MCF 10A (cell line): ENCODE data around the gene CREBBP. TPM values are rescaled to one million over a fixed set of nuclear protein-coding genes. Genes with fewer than 3 reads are reported as not detected.

Source experiments
- BruUV-seq: library from RNA; stranded (reverse); fragments of 400-500 nt; replicated peaks from 2 replicates; lab custom pipeline; 2021; lab: Mats Ljungman, UMichigan
- CTCF ChIA-PET: fragments of 300-600 bp; sonication (Branson Sonifier 250); formaldehyde crosslinking; extraction: SDS; loops from one replicate; lab custom pipeline; 2021; ENCODE audit warnings: antibody characterized with exemption, inconsistent platforms; lab: Yijun Ruan, JAX
- POLR2A ChIA-PET: fragments of 300-600, 350-650 bp; sonication (Branson Sonifier 250); formaldehyde crosslinking; extraction: SDS; loops from one replicate; lab custom pipeline; 2020; ENCODE audit warnings: antibody characterized with exemption, inconsistent platforms; lab: Yijun Ruan, JAX
- DNase-seq: peaks from one replicate; pipeline ENCODE4 v3.0.0-alpha.2; 2018; ENCODE audit not compliant: unreplicated experiment
- H3K27ac Mint-ChIP-seq: one replicate; pipeline ENCODE4 v1.8.0; 2022; ENCODE audit warnings: mild to moderate bottlenecking, low read depth, mixed read lengths; ENCODE audit not compliant: unreplicated experiment
- H3K27me3 Mint-ChIP-seq: one replicate; pipeline ENCODE4 v1.8.0; 2022; ENCODE audit warnings: mixed read lengths; ENCODE audit not compliant: insufficient read depth, unreplicated experiment
- H3K36me3 Mint-ChIP-seq: one replicate; pipeline ENCODE4 v1.8.0; 2022; ENCODE audit warnings: mild to moderate bottlenecking, moderate library complexity, mixed read lengths; ENCODE audit not compliant: insufficient read depth, unreplicated experiment
- H3K4me1 Mint-ChIP-seq: one replicate; pipeline ENCODE4 v1.8.0; 2022; ENCODE audit warnings: mixed read lengths; ENCODE audit not compliant: insufficient read depth, unreplicated experiment
- H3K4me3 Mint-ChIP-seq: one replicate; pipeline ENCODE4 v1.8.0; 2022; ENCODE audit warnings: mild to moderate bottlenecking, moderate library complexity, mixed read lengths; ENCODE audit not compliant: unreplicated experiment
- H3K9me3 Mint-ChIP-seq: one replicate; pipeline ENCODE4 v1.8.0; 2022; ENCODE audit warnings: mixed read lengths; ENCODE audit not compliant: unreplicated experiment
- intact Hi-C: fragments of 100-400 bp; cut with micrococcal nuclease; formaldehyde crosslinking; loops from 2 replicates; pipeline ENCODE4 v1.14.1; 2022
- total RNA-seq: library from RNA; stranded (reverse); gene quantifications from 2 replicates; pipeline ENCODE4 v1.2.3, GENCODE V29; 2022
- TF ChIP-seq, protein P1 (sequence below): fragments of 200-600 bp; IDR thresholded peaks from one replicate; pipeline ENCODE4 v1.8.0; 2022; ENCODE audit warnings: antibody characterized with exemption, mild to moderate bottlenecking; ENCODE audit not compliant: unreplicated experiment

Gene CREBBP
- total RNA-seq, 1 experiment from 2014 or later: 74.0 TPM

DNA sequence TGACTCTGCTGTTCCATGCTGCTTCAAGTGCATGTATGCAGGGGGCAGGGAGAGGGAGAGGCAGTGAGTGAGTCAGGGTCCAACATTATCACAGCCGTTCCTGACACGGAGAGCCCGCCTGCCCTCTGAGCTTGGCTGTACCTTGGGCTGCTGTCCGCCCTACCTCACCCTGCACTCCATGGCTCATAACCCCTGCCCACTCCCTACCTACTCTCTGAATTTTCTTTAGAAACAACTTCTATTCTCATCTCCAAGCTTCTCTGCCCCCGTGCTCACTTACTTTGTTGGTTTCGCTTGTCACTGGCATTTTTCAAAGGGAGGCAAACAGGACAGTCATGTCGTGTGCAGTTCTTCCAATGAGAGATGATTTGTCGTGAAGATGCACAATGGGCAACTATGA is 88.8 kb downstream of the CREBBP start:
- no TSS peak for BruUV-seq
- peaks cover 11% of the 10 kb centered on the region for H3K4me1 Mint-ChIP-seq
- no peak overlapping the region for H3K4me3 Mint-ChIP-seq
- no peak for DNase-seq
- H3K27ac Mint-ChIP-seq: no peak overlapping the region
- ChIA-PET POLR2A (no interaction called here), CTCF (no interaction called here)
- TF ChIP-seq, protein P1, sequence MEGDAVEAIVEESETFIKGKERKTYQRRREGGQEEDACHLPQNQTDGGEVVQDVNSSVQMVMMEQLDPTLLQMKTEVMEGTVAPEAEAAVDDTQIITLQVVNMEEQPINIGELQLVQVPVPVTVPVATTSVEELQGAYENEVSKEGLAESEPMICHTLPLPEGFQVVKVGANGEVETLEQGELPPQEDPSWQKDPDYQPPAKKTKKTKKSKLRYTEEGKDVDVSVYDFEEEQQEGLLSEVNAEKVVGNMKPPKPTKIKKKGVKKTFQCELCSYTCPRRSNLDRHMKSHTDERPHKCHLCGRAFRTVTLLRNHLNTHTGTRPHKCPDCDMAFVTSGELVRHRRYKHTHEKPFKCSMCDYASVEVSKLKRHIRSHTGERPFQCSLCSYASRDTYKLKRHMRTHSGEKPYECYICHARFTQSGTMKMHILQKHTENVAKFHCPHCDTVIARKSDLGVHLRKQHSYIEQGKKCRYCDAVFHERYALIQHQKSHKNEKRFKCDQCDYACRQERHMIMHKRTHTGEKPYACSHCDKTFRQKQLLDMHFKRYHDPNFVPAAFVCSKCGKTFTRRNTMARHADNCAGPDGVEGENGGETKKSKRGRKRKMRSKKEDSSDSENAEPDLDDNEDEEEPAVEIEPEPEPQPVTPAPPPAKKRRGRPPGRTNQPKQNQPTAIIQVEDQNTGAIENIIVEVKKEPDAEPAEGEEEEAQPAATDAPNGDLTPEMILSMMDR: no peak
- H3K27me3 Mint-ChIP-seq: no peaks in the 10 kb centered on the region
- intact Hi-C loops: no loop called here
- H3K9me3 Mint-ChIP-seq: no peaks in the 10 kb centered on the region
- H3K36me3 Mint-ChIP-seq: peaks cover 51% of the 10 kb centered on the region

DNA sequence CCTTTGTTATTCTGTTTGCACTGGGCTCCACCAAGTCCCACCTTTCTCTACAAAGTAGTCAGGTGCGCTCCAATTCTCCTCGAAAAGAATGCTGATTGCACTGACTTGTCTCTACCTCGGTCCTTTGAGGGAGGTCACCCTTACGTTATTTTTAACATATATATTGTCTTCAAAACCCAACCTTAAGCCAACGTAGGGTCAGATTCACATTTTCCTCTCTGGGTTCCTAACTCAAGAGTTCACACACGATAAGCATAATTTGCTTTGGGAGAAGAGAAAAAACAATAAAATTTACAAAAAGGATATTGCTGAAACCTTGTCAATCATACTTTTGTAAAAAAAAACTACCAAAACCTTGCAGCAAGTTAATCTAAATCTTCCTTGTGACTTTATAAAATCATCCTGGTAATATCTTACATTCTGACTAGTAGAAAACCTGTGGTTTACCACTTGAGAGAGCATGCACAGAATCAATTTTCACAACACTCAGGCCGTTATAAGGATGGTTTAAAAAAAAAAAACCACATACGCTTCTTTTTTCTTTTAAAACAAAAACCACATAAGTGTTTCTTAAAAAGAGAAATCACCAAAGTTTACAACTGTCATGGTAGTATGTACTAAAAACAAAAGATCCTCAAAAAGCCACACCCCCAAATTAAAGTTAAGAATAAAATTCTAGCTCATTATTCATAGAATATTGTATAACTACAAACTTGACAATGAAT is 91.0 kb downstream of the CREBBP start:
- no peak overlapping the region for H3K27ac Mint-ChIP-seq
- intact Hi-C loops: no loop called here
- H3K27me3 Mint-ChIP-seq: no peaks in the 10 kb centered on the region
- BruUV-seq: TSS peak; percentile 14
- no peaks in the 10 kb centered on the region for H3K9me3 Mint-ChIP-seq
- no peak for DNase-seq
- H3K36me3 Mint-ChIP-seq: peaks cover 54% of the 10 kb centered on the region
- POLR2A ChIA-PET: interaction anchor here (0.6 kb wide), 1 partner anchor 90 kb away, joined by 3 read pairs; no protein-coding TSS in a partner anchor
- H3K4me3 Mint-ChIP-seq: no peak overlapping the region
- TF ChIP-seq, protein P1: no peak
- CTCF ChIA-PET: interaction anchor here (0.6 kb wide), 1 partner anchor 785 kb away, joined by 3 read pairs; no protein-coding TSS in a partner anchor
- peaks cover 11% of the 10 kb centered on the region for H3K4me1 Mint-ChIP-seq

DNA sequence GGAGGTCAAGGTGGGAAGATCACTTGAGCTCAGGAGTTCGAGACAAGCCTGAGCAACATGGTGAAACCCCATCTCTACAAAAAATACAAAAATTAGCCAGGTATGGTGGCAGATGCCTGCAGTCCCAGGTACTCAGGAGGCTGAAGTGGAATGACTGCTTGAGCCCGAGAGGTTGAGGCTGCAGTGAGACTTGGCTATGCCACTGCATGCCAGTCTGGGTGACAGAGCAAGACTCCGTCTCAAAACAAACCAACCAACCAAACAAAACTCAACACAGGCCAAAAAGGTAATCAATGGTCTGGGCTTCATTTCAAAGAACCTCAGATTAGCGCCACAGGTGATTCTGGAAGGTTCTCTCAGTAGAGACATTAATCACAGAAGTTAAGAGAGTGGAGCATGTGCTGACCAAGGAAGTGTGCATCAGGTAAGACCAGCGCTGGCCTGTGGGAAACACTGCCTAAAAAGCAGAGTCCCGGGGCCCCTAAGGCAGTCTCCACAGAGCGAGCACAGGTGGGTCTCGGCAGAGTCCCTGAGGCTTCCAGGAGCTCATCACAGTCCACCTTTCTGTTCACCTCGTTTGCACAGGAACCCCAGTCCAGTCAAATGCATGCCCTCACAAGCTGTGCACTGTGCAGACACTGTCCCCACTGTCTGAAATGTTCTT is 91.7 kb downstream of the CREBBP start:
- no peaks in the 10 kb centered on the region for H3K9me3 Mint-ChIP-seq
- POLR2A ChIA-PET: no interaction called here
- no peak for DNase-seq
- TF ChIP-seq, protein P1: no peak
- CTCF ChIA-PET: no interaction called here
- intact Hi-C loops: no loop called here
- H3K36me3 Mint-ChIP-seq: peaks cover 54% of the 10 kb centered on the region
- H3K27me3 Mint-ChIP-seq: no peaks in the 10 kb centered on the region
- no peak overlapping the region for H3K4me3 Mint-ChIP-seq
- H3K27ac Mint-ChIP-seq: no peak overlapping the region
- BruUV-seq: no TSS peak
- peaks cover 11% of the 10 kb centered on the region for H3K4me1 Mint-ChIP-seq

DNA sequence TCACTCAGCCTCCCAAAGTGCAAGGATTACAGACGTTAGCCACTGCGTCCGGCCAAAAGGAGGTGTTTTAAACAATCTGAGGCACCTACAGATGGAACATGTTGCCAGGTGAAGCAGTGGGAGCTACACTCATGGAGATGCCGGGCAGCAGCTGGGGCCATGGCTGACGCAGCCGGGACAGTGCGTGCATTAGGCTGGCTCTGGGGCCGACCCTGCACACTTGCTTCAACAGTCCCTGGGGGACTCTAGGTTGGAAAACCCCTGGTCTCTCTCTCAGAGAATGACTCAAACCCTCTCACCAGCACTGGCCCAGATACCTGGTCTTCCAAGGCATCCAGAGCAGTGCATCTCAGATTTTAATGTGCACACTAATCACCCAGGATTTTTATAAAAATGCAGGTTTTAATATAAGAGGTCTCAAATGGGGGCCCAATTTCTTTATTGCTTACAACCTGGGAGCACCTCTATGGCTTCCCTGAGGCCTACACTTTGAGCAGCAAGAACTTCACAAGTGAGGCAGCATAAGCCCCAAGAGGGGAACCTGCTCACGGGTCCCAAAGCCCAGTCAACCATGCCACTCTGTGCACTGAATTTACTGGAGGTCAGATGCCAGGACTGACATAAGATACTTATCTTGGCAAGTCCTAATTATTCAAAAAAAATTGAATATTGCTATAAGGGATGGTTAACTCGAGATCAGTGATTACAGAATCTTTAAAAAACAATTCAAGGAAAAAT is 92.4 kb downstream of the CREBBP start:
- Mint-ChIP-seq H3K27ac (no peak overlapping the region), H3K4me3 (no peak overlapping the region), H3K36me3 (peaks cover 54% of the 10 kb centered on the region), H3K27me3 (no peaks in the 10 kb centered on the region), H3K9me3 (no peaks in the 10 kb centered on the region), H3K4me1 (peaks cover 8% of the 10 kb centered on the region)
- TF ChIP-seq, protein P1: no peak
- CTCF ChIA-PET: no interaction called here
- POLR2A ChIA-PET: interaction anchor here (0.8 kb wide), 1 partner anchor 175 kb away, joined by 3 read pairs; no protein-coding TSS in a partner anchor
- BruUV-seq: no TSS peak
- intact Hi-C loops: no loop called here
- DNase-seq: no peak
